GM18909 (cell line): ENCODE data around the gene TBX4.
"Not testable (repeated sequence)": the region's sequence is repeated elsewhere in the genome, so short reads cannot be mapped to it uniquely, and the experiment has no call there.

ENCODE experiments used
- ATAC-seq: cut with Tn5 transposase; IDR thresholded peaks from one replicate; pipeline ENCODE4 v1.9.1; 2021; ENCODE audit warnings: mild to moderate bottlenecking; ENCODE audit not compliant: unreplicated experiment, poor library complexity

TBX4 gene

GRCh38 chr17:61427567-61427966 lies 24.7 kb upstream of the TBX4 start:
- ATAC-seq = no peak

- ATAC-seq = no peak
Observed at GRCh38 chr17:61429274-61429673, 22.9 kb upstream of the TBX4 start.

GRCh38 chr17:61429831-61430230 lies 22.4 kb upstream of the TBX4 start:
- not testable (repeated sequence) for ATAC-seq

GRCh38 chr17:61431594-61432311 lies 20.5 kb upstream of the TBX4 start:
- no peak for ATAC-seq

- no peak for ATAC-seq
Observed at GRCh38 chr17:61436273-61436672, 15.9 kb upstream of the TBX4 start.

- ATAC-seq = no peak
Observed at GRCh38 chr17:61436995-61437704, 15.1 kb upstream of the TBX4 start.

- no peak for ATAC-seq
Observed at GRCh38 chr17:61440697-61441096, 11.5 kb upstream of the TBX4 start.

GRCh38 chr17:61441507-61441906 lies 10.7 kb upstream of the TBX4 start:
- not testable (repeated sequence) for ATAC-seq

- no peak for ATAC-seq
Observed at GRCh38 chr17:61442136-61442775, 10.0 kb upstream of the TBX4 start.

GRCh38 chr17:61442878-61443474 lies 9.2 kb upstream of the TBX4 start:
- no peak for ATAC-seq

GRCh38 chr17:61443475-61443882 lies 8.7 kb upstream of the TBX4 start:
- no peak for ATAC-seq

- no peak for ATAC-seq
Observed at GRCh38 chr17:61444075-61444474, 8.1 kb upstream of the TBX4 start.

GRCh38 chr17:61444831-61445230 lies 7.4 kb upstream of the TBX4 start:
- ATAC-seq = no peak

GRCh38 chr17:61447358-61447757 lies 4.9 kb upstream of the TBX4 start:
- no peak for ATAC-seq

- no peak for ATAC-seq
Observed at GRCh38 chr17:61448042-61448441, 4.2 kb upstream of the TBX4 start.

- not testable (repeated sequence) for ATAC-seq
Observed at GRCh38 chr17:61449140-61449539, 3.1 kb upstream of the TBX4 start.

- no peak for ATAC-seq
Observed at GRCh38 chr17:61449707-61450640, 2.2 kb upstream of the TBX4 start.

GRCh38 chr17:61450641-61451537 lies 1.3 kb upstream of the TBX4 start:
- no peak for ATAC-seq
